HCT116 (cell line): ENCODE data around the gene GRIK2. TPM values are rescaled to one million over a fixed set of nuclear protein-coding genes. Genes with fewer than 3 reads are reported as not detected.

Experiments
- ATAC-seq: fragments of 200-7000 bp; cut with Tn5 transposase; 2 replicates; pipeline ENCODE4 v1.9.1; 2020; ENCODE audit warnings: mild to moderate bottlenecking, moderate library complexity
- BruUV-seq: library from RNA; stranded (reverse); fragments of 400-500 nt; replicated peaks from 2 replicates; lab custom pipeline; 2021; lab: Mats Ljungman, UMichigan
- CTCF ChIA-PET: fragments of 300-600 bp; sonication (Branson Sonifier 250); formaldehyde crosslinking; loops from one replicate; lab custom pipeline; 2021; ENCODE audit warnings: antibody characterized with exemption; lab: Charles Lee
- POLR2A ChIA-PET: fragments of 300-600, 350-600 bp; sonication (Branson Sonifier 250); formaldehyde crosslinking; loops from one replicate; lab custom pipeline; 2021; ENCODE audit warnings: antibody characterized with exemption; lab: Charles Lee
- RAD21 ChIA-PET, 2 experiments: fragments of 300-600 bp; sonication (Branson Sonifier 250); formaldehyde crosslinking; loops; one replicate each; lab custom pipeline; 2023; ENCODE audit warnings: low total read pairs in 2 of 2; ENCODE audit not compliant: uncharacterized antibody in 2 of 2, unreplicated experiment in 2 of 2, low non-redundant PET in 1 of 2; lab: Charles Lee
- DNase-seq: peaks from one replicate; pipeline ENCODE4 v3.0.0-alpha.2; 2010; ENCODE audit warnings: low read depth, low spot score
- H2AFZ ChIP-seq: fragments of 200-600 bp; shearing (Covaris generic), sonication (generic); 2 replicates; pipeline ENCODE4 v1.6.1; 2017; ENCODE audit warnings: low read depth, mixed run types, mixed read lengths, antibody characterized with exemption, low read length; ENCODE audit not compliant: poor library complexity, severe bottlenecking
- H3K27ac ChIP-seq: 2 replicates; pipeline ENCODE4 v1.5.1; 2012; ENCODE audit warnings: low read depth, low read length
- H3K27me3 ChIP-seq: fragments of 200-600 bp; sonication (generic); 2 replicates; pipeline ENCODE4 v1.6.1; 2016; ENCODE audit warnings: mixed run types, low read length, mixed read lengths; ENCODE audit not compliant: insufficient read depth
- H3K36me3 ChIP-seq, 2 experiments: fragments of 200-500 bp in 1 of 2; fragments of 200-600 bp in 1 of 2; sonication (Bioruptor generic) in 1 of 2; sonication (generic) in 1 of 2; 2 replicates each; pipeline versions ENCODE4 v1.5.1 to v1.6.1; 2014 to 2016; ENCODE audit warnings: low read length in 2 of 2, inconsistent platforms in 1 of 2, mixed read lengths in 1 of 2, mixed run types in 1 of 2; ENCODE audit not compliant: insufficient read depth in 2 of 2, control insufficient read depth in 1 of 2
- H3K4me1 ChIP-seq, 2 experiments: fragments of 200-600 bp in 1 of 2; sonication (generic) in 1 of 2; 2 replicates each; pipeline versions ENCODE4 v1.5.1 to v1.6.1; 2012 to 2017; ENCODE audit warnings: low read length in 2 of 2, inconsistent platforms in 1 of 2, mild to moderate bottlenecking in 1 of 2, mixed read lengths in 1 of 2, mixed run types in 1 of 2, moderate library complexity in 1 of 2; ENCODE audit not compliant: insufficient read depth in 2 of 2, control insufficient read depth in 1 of 2
- H3K4me2 ChIP-seq: fragments of 200-600 bp; sonication (generic); 2 replicates; pipeline ENCODE4 v1.6.1; 2017; ENCODE audit warnings: mixed run types, low read length, mixed read lengths
- H3K4me3 ChIP-seq, 2 experiments: fragments of 200-600 bp in 1 of 2; sonication (generic) in 1 of 2; replicated peaks in 1 of 2; 2 replicates each; pipeline ENCODE4 v1.5.1; 2011 to 2016; ENCODE audit warnings: low read length in 2 of 2, control low read depth in 1 of 2, low read depth in 1 of 2, mild to moderate bottlenecking in 1 of 2, mixed read lengths in 1 of 2, mixed run types in 1 of 2
- H3K79me2 ChIP-seq: fragments of 200-600 bp; sonication (generic); 2 replicates; pipeline ENCODE4 v1.6.1; 2017; ENCODE audit warnings: mild to moderate bottlenecking, mixed run types, low read length, moderate library complexity, mixed read lengths; ENCODE audit not compliant: insufficient read depth
- H3K9ac ChIP-seq: fragments of 200-600 bp; sonication (generic); 2 replicates; pipeline ENCODE4 v1.6.1; 2016; ENCODE audit warnings: low read length, mixed read lengths
- H3K9me2 ChIP-seq: fragments of 200-600 bp; sonication (generic), shearing (Covaris generic); 2 replicates; pipeline ENCODE4 v1.6.1; 2017; ENCODE audit warnings: mixed run types, mild to moderate bottlenecking, moderate library complexity; ENCODE audit not compliant: insufficient read depth
- H3K9me3 ChIP-seq, 2 experiments: fragments of 200-500 bp in 1 of 2; fragments of 200-600 bp in 1 of 2; sonication (Bioruptor generic) in 1 of 2; sonication (generic) in 1 of 2; 2 replicates each; pipeline ENCODE4 v1.6.1; 2014 to 2017; ENCODE audit warnings: low read length in 2 of 2, mixed read lengths in 2 of 2, inconsistent platforms in 1 of 2, low read depth in 1 of 2, mild to moderate bottlenecking in 1 of 2, mixed run types in 1 of 2, moderate library complexity in 1 of 2; ENCODE audit not compliant: control insufficient read depth in 1 of 2, insufficient read depth in 1 of 2
- H4K20me1 ChIP-seq: fragments of 200-600 bp; sonication (generic), shearing (Covaris generic); 2 replicates; pipeline ENCODE4 v1.6.1; 2017; ENCODE audit warnings: mixed run types, mild to moderate bottlenecking, moderate library complexity; ENCODE audit not compliant: insufficient read depth
- CBX3 ChIP-seq: IDR thresholded peaks from 2 replicates; pipeline ENCODE4 v1.6.1; 2012; ENCODE audit warnings: low read depth
- EGR1 ChIP-seq: IDR thresholded peaks from 2 replicates; pipeline ENCODE4 v1.6.1; 2012; ENCODE audit warnings: low read depth
- EZH2phosphoT487 ChIP-seq: fragments of 200-600 bp; IDR thresholded peaks from 2 replicates; pipeline ENCODE4 v1.6.1; 2018; ENCODE audit warnings: antibody characterized with exemption, borderline replicate concordance
- POLR2AphosphoS5 ChIP-seq: IDR thresholded peaks from 2 replicates; pipeline ENCODE4 v1.6.1; 2011; ENCODE audit warnings: mild to moderate bottlenecking, low read depth, low read length, moderate library complexity
- SP1 ChIP-seq: IDR thresholded peaks from 2 replicates; pipeline ENCODE4 v1.6.1; 2012; ENCODE audit warnings: low read depth
- SRF ChIP-seq: IDR thresholded peaks from 2 replicates; pipeline ENCODE4 v1.6.1; 2012; ENCODE audit warnings: low read depth
- ZNF274 ChIP-seq: fragments of 200-500 bp; sonication (Bioruptor generic); IDR thresholded peaks from 2 replicates; pipeline ENCODE4 v1.6.1; 2014; ENCODE audit warnings: mild to moderate bottlenecking, low read depth, low read length, inconsistent platforms
- intact Hi-C: fragments of 100-400 bp; cut with micrococcal nuclease; formaldehyde crosslinking; loops from 2 replicates; pipeline ENCODE4 v1.10.0; 2022
- total RNA-seq: library from RNA; stranded (reverse); gene quantifications from one replicate; pipeline ENCODE4 v1.2.1, GENCODE V29; 2021; ENCODE audit not compliant: unreplicated experiment
- TF ChIP-seq, protein P1 (sequence below): IDR thresholded peaks from 2 replicates; pipeline ENCODE4 v1.6.1; 2012; ENCODE audit warnings: low read depth
- TF ChIP-seq, protein P2 (sequence below): IDR thresholded peaks from 2 replicates; pipeline ENCODE4 v1.6.1; 2012
- TF ChIP-seq, protein P3 (sequence below): IDR thresholded peaks from 2 replicates; pipeline ENCODE4 v1.6.1; 2011; ENCODE audit warnings: mild to moderate bottlenecking, low read length, moderate library complexity; ENCODE audit not compliant: insufficient replicate concordance; ENCODE audit errors: extremely low read depth
- TF ChIP-seq, protein P4 (sequence below): IDR thresholded peaks from 2 replicates; pipeline ENCODE4 v1.6.1; 2012

GRIK2 gene
- total RNA-seq, 1 experiment from 2014 or later: 0.64 TPM

DNA sequence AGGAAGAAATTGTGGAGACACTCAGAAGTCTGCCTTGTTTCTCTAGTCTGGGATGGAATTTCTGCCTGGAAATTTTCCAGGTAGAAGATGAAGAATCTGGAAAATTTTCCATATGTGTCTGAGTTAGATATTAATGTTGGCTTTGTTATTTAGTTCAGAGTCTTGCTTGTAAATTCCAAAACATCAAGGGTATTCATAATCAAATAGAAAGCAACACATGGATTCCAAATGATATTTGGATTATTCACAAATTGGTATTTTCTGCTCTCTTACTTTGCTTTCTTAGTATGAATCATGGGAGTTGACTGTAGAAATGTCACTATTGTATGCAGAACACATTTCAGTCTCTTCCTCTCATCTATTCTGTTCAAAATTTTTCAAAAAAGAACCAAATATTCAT lies 116.0 kb downstream of the GRIK2 start (continued):
- TF ChIP-seq, protein P1, sequence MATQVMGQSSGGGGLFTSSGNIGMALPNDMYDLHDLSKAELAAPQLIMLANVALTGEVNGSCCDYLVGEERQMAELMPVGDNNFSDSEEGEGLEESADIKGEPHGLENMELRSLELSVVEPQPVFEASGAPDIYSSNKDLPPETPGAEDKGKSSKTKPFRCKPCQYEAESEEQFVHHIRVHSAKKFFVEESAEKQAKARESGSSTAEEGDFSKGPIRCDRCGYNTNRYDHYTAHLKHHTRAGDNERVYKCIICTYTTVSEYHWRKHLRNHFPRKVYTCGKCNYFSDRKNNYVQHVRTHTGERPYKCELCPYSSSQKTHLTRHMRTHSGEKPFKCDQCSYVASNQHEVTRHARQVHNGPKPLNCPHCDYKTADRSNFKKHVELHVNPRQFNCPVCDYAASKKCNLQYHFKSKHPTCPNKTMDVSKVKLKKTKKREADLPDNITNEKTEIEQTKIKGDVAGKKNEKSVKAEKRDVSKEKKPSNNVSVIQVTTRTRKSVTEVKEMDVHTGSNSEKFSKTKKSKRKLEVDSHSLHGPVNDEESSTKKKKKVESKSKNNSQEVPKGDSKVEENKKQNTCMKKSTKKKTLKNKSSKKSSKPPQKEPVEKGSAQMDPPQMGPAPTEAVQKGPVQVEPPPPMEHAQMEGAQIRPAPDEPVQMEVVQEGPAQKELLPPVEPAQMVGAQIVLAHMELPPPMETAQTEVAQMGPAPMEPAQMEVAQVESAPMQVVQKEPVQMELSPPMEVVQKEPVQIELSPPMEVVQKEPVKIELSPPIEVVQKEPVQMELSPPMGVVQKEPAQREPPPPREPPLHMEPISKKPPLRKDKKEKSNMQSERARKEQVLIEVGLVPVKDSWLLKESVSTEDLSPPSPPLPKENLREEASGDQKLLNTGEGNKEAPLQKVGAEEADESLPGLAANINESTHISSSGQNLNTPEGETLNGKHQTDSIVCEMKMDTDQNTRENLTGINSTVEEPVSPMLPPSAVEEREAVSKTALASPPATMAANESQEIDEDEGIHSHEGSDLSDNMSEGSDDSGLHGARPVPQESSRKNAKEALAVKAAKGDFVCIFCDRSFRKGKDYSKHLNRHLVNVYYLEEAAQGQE: no peak
- TF ChIP-seq, protein P2, sequence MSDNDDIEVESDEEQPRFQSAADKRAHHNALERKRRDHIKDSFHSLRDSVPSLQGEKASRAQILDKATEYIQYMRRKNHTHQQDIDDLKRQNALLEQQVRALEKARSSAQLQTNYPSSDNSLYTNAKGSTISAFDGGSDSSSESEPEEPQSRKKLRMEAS: no peak
- TF ChIP-seq EZH2phosphoT487: no peak
- TF ChIP-seq CBX3: no peak
- TF ChIP-seq, protein P3, sequence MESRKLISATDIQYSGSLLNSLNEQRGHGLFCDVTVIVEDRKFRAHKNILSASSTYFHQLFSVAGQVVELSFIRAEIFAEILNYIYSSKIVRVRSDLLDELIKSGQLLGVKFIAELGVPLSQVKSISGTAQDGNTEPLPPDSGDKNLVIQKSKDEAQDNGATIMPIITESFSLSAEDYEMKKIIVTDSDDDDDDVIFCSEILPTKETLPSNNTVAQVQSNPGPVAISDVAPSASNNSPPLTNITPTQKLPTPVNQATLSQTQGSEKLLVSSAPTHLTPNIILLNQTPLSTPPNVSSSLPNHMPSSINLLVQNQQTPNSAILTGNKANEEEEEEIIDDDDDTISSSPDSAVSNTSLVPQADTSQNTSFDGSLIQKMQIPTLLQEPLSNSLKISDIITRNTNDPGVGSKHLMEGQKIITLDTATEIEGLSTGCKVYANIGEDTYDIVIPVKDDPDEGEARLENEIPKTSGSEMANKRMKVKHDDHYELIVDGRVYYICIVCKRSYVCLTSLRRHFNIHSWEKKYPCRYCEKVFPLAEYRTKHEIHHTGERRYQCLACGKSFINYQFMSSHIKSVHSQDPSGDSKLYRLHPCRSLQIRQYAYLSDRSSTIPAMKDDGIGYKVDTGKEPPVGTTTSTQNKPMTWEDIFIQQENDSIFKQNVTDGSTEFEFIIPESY: no peak
- TF ChIP-seq ZNF274: no peak
- TF ChIP-seq, protein P4, sequence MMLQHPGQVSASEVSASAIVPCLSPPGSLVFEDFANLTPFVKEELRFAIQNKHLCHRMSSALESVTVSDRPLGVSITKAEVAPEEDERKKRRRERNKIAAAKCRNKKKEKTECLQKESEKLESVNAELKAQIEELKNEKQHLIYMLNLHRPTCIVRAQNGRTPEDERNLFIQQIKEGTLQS: no peak

DNA sequence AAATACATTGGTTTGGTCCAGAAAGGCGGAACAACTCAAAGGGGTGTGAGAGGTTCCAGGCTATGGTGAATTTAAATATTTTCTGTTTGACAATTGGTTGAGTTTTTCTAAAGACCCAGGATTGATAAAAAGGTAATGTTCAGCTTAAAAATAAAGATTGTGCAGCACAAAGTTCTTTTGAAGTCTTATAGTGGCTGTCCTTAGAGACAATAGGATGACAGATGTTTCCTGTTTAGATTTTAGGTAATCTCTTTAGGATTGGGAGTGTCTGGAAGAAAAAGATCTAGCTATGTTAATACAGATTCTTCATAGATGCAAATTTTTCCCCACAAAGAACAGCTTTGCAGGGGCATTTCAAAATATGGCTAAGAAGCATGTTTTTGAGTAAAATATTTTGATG lies 119.7 kb downstream of the GRIK2 start:
- Histone ChIP-seq H3K9ac (no peak overlapping the region), H3K4me3 (no peak overlapping the region), H4K20me1 (no peaks in the 10 kb centered on the region), H3K79me2 (no peaks in the 10 kb centered on the region), H3K4me1 (no peaks in the 10 kb centered on the region), H3K36me3 (no peaks in the 10 kb centered on the region), H2AFZ (no peak overlapping the region), H3K9me2 (no peaks in the 10 kb centered on the region), H3K27ac (no peak overlapping the region), H3K27me3 (no peaks in the 10 kb centered on the region), H3K4me2 (no peak overlapping the region), H3K9me3 (no peaks in the 10 kb centered on the region)
- BruUV-seq: no TSS peak
- ChIA-PET POLR2A (no interaction called here), CTCF (no interaction called here), RAD21 (no interaction called here)
- DNase-seq: no peak
- intact Hi-C loops: no loop called here
- TF ChIP-seq EGR1 (no peak), SRF (no peak), POLR2AphosphoS5 (no peak), SP1 (no peak)
- TF ChIP-seq, protein P3: no peak
- ATAC-seq: no peak
